GM12878 (cell line): ENCODE results near the gene AGBL3. TPM values are rescaled to one million over a fixed set of nuclear protein-coding genes. Genes with fewer than 3 reads are reported as not detected.

Source experiments
- ATAC-seq: fragments of 200-7000 bp; cut with Tn5 transposase; 3 replicates; pipeline ENCODE4 v1.9.1; 2020; ENCODE audit warnings: mild to moderate bottlenecking, moderate library complexity
- BruUV-seq: library from RNA; stranded (reverse); fragments of 400-500 nt; replicated peaks from 2 replicates; lab custom pipeline; 2021; lab: Mats Ljungman, UMichigan
- CTCF ChIA-PET: fragments of 300-600 bp; sonication (Branson Sonifier 250); formaldehyde crosslinking; extraction: SDS; loops from one replicate; lab custom pipeline; 2021; ENCODE audit warnings: inconsistent platforms; lab: Yijun Ruan, JAX
- POLR2A ChIA-PET: fragments of 350-600 bp; formaldehyde crosslinking; extraction: SDS; loops from one replicate; lab custom pipeline; 2021; ENCODE audit warnings: inconsistent platforms; lab: Charles Lee
- RAD21 ChIA-PET: fragments of 300-600 bp; sonication (Branson Sonifier 250); formaldehyde crosslinking; loops from one replicate; lab custom pipeline; 2023; ENCODE audit warnings: antibody characterized with exemption; ENCODE audit not compliant: unreplicated experiment; lab: Charles Lee
- SMC1A ChIA-PET: fragments of 300-600 bp; sonication (Branson Sonifier 250); formaldehyde crosslinking; loops from one replicate; lab custom pipeline; 2023; ENCODE audit not compliant: unreplicated experiment, uncharacterized antibody; lab: Charles Lee
- DNase-seq: peaks from one replicate; pipeline ENCODE4 v3.0.0-alpha.2; 2011; ENCODE audit warnings: low read depth, low spot score
- FAIRE-seq: peaks from 3 replicates; lab custom pipeline; 2011; peaks lifted over from hg19 to GRCh38; lab: Jason Lieb, UNC
- H2AFZ ChIP-seq: 2 replicates; pipeline ENCODE4 v1.6.0; 2011; ENCODE audit warnings: low read depth, low read length, control low read depth; ENCODE audit not compliant: control insufficient read depth
- H3K27ac ChIP-seq: 2 replicates; pipeline ENCODE4 v1.5.1; 2011; ENCODE audit warnings: control low read depth; ENCODE audit not compliant: control insufficient read depth, insufficient read depth
- H3K27me3 ChIP-seq, 2 experiments: replicated peaks in 1 of 2; 2 replicates each; pipeline versions ENCODE4 v1.6.0 to v1.6.1; 2011; ENCODE audit warnings: low read length in 1 of 2; ENCODE audit not compliant: control insufficient read depth in 2 of 2, insufficient read depth in 2 of 2
- H3K36me3 ChIP-seq, 2 experiments: 2 replicates each; pipeline ENCODE4 v1.5.1; 2011; ENCODE audit warnings: low read length in 1 of 2; ENCODE audit not compliant: control insufficient read depth in 2 of 2, insufficient read depth in 2 of 2
- H3K4me1 ChIP-seq: 2 replicates; pipeline ENCODE4 v1.6.1; 2011; ENCODE audit warnings: mild to moderate bottlenecking, low read length, moderate library complexity, mixed read lengths; ENCODE audit not compliant: control insufficient read depth, insufficient read depth
- H3K4me2 ChIP-seq: 2 replicates; pipeline ENCODE4 v1.6.0; 2011; ENCODE audit warnings: control low read depth; ENCODE audit not compliant: control insufficient read depth, insufficient read depth
- H3K4me3 ChIP-seq: fragments of 200-600 bp; sonication (generic); 2 replicates; pipeline ENCODE4 v1.5.1; 2016
- H3K79me2 ChIP-seq: 2 replicates; pipeline ENCODE4 v1.6.0; 2011; ENCODE audit warnings: low read length; ENCODE audit not compliant: control insufficient read depth, insufficient read depth
- H3K9ac ChIP-seq: 2 replicates; pipeline ENCODE4 v1.8.0; 2011; ENCODE audit warnings: low read length, control low read depth, mixed read lengths; ENCODE audit not compliant: control insufficient read depth, insufficient read depth
- H3K9me3 ChIP-seq: replicated peaks from 3 replicates; pipeline ENCODE4 v1.5.1; 2011; ENCODE audit warnings: mild to moderate bottlenecking, low read length; ENCODE audit not compliant: control insufficient read depth, insufficient read depth
- H4K20me1 ChIP-seq: 2 replicates; pipeline ENCODE4 v1.6.0; 2011; ENCODE audit not compliant: control insufficient read depth, insufficient read depth
- CREM ChIP-seq: IDR thresholded peaks from 2 replicates; pipeline ENCODE4 v1.6.1; 2014; ENCODE audit warnings: antibody characterized with exemption, low read depth
- CTCF ChIP-seq, 3 experiments: IDR thresholded peaks in 2 of 3; conservative IDR thresholded peaks in 1 of 3; 2 replicates each; pipeline ENCODE4 v1.5.1; 2011; ENCODE audit warnings: low read depth in 3 of 3, low read length in 3 of 3, mild to moderate bottlenecking in 3 of 3, control low read depth in 2 of 3, moderate library complexity in 2 of 3, inconsistent platforms in 1 of 3, mixed read lengths in 1 of 3; ENCODE audit not compliant: control insufficient read depth in 2 of 3, insufficient read depth in 1 of 3; ENCODE audit errors: extremely low read depth in 1 of 3
- EP300 ChIP-seq, 2 experiments: fragments of 150-350 bp in 1 of 2; IDR thresholded peaks; 2 replicates each; pipeline ENCODE4 v1.6.1; 2011 to 2012; ENCODE audit warnings: low read depth in 2 of 2, low read length in 2 of 2, borderline replicate concordance in 1 of 2, improper control_type of control experiment in 1 of 2, inconsistent platforms in 1 of 2; ENCODE audit not compliant: control insufficient read depth in 1 of 2
- HDAC6 ChIP-seq: fragments of 200-600 bp; sonication (generic); IDR thresholded peaks from one replicate; pipeline ENCODE4 v1.8.0; 2017; ENCODE audit warnings: antibody characterized with exemption; ENCODE audit not compliant: unreplicated experiment
- JUND ChIP-seq: IDR thresholded peaks from 2 replicates; pipeline ENCODE4 v1.6.1; 2012; ENCODE audit warnings: low read depth, mild to moderate bottlenecking, low read length, improper control_type of control experiment, moderate library complexity
- KLF5 ChIP-seq: fragments of 450-650 bp; IDR thresholded peaks from 2 replicates; pipeline ENCODE4 v1.6.1; 2014; ENCODE audit warnings: mild to moderate bottlenecking; ENCODE audit not compliant: partially characterized antibody
- MYB ChIP-seq: fragments of 150-350 bp; IDR thresholded peaks from 2 replicates; pipeline ENCODE4 v1.6.1; 2014; ENCODE audit warnings: mild to moderate bottlenecking, low read depth, low read length, borderline replicate concordance
- NBN ChIP-seq: fragments of 450-650 bp; IDR thresholded peaks from 2 replicates; pipeline ENCODE4 v1.6.1; 2016
- RBBP5 ChIP-seq: fragments of 200-600 bp; sonication (generic); conservative IDR thresholded peaks from 2 replicates; pipeline ENCODE4 v1.6.1; 2016
- RFX5 ChIP-seq: IDR thresholded peaks from 2 replicates; pipeline ENCODE4 v1.6.1; 2011; ENCODE audit warnings: low read depth, low read length, improper control_type of control experiment
- STAT1 ChIP-seq: fragments of 450-650 bp; conservative IDR thresholded peaks from 2 replicates; pipeline ENCODE4 v1.6.1; 2014; ENCODE audit warnings: antibody characterized with exemption, mild to moderate bottlenecking
- TBL1XR1 ChIP-seq: IDR thresholded peaks from 2 replicates; pipeline ENCODE4 v1.6.1; 2012; ENCODE audit warnings: low read depth, low read length, improper control_type of control experiment
- TCF7 ChIP-seq: IDR thresholded peaks from 2 replicates; pipeline ENCODE4 v1.6.1; 2014; ENCODE audit warnings: antibody characterized with exemption, borderline replicate concordance
- USF1 ChIP-seq: IDR thresholded peaks from 2 replicates; pipeline ENCODE4 v1.6.1; 2011; ENCODE audit warnings: borderline replicate concordance, low read depth, mild to moderate bottlenecking, moderate library complexity, mixed read lengths, low read length; ENCODE audit not compliant: insufficient read depth; ENCODE audit errors: extremely low read length
- WRNIP1 ChIP-seq: IDR thresholded peaks from 2 replicates; pipeline ENCODE4 v1.6.1; 2011; ENCODE audit warnings: low read depth, low read length, improper control_type of control experiment, borderline replicate concordance
- ZNF622 ChIP-seq: fragments of 450-650 bp; IDR thresholded peaks from 2 replicates; pipeline ENCODE4 v1.6.1; 2017; ENCODE audit warnings: mild to moderate bottlenecking, inconsistent platforms
- ZZZ3 ChIP-seq: IDR thresholded peaks from 2 replicates; pipeline ENCODE4 v1.6.1; 2011; ENCODE audit warnings: low read depth; ENCODE audit not compliant: control insufficient read depth, insufficient read length
- WGBS: methylation state at CpG from one replicate; pipeline ENCODE4 v1.1.6; 2016; ENCODE audit warnings: low lambda C conversion rate; ENCODE audit not compliant: insufficient replicate concordance, insufficient coverage; ENCODE audit errors: missing lambda C conversion rate; 5-methylcytosine and 5-hydroxymethylcytosine counted together
- in situ Hi-C: fragments of 300-500 bp; cut with MboI; formaldehyde crosslinking; loops from 9 replicates; pipeline ENCODE4 v1.14.3; 2018; ENCODE audit warnings: mixed read lengths
- intact Hi-C: fragments of 100-400 bp; cut with micrococcal nuclease; formaldehyde crosslinking; loops from one replicate; pipeline ENCODE4 v1.14.2; 2022; ENCODE audit not compliant: unreplicated experiment
- polyA plus RNA-seq, 11 experiments: library from polyadenylated mRNA; depleted of rRNA in 4 of 11; unstranded in 6 of 11; stranded (reverse) in 5 of 11; fragments of >200 nt; fragmentation: Nextera tagmentation in 4 of 11; fragmentation: Illumina TruSeq in 1 of 11; extraction: Ambion mirVana in 4 of 11; extraction: Trizol in 1 of 11; gene quantifications; 1 replicate in 1 of 11; 2 replicates in 10 of 11; pipeline versions ENCODE4 v1.2.1 to v1.2.3, GENCODE V29; 2011 to 2016; ENCODE audit warnings: inconsistent platforms in 2 of 11, missing spikeins in 2 of 11, low read depth in 1 of 11
- total RNA-seq, 4 experiments: library from RNA; depleted of rRNA in 3 of 4; stranded (reverse); fragments of >200 nt in 3 of 4; fragmentation: Illumina TruSeq in 1 of 4; extraction: Trizol in 1 of 4; gene quantifications; 2 replicates each; pipeline versions ENCODE4 v1.2.1 to v1.2.3, GENCODE V29; 2013 to 2021

The AGBL3 gene
- total and polyA plus RNA-seq, 10 of the 15 experiments (the other 5 are each of a cell fraction or from before 2014, with no cell fraction given): 0.82 to 12.4 (median 3.7) TPM

- no peak for TF ChIP-seq CTCF (IDR thresholded peaks at IDR 0.05 in 2 of 3, conservative IDR thresholded peaks at IDR 0.05 in 1 of 3; ENCODE audit: control insufficient read depth in 2 of 3, extremely low read depth in 1 of 3, insufficient read depth in 1 of 3, low read depth in 3 of 3, low read length in 3 of 3)
Measured at GRCh38 chr7:135091717-135092116, 105.4 kb downstream of the AGBL3 start (continued).

- ChIA-PET RAD21 (interaction anchor here (0.6 kb wide), 1 partner anchor 58 kb away, joined by 4 read pairs; no protein-coding TSS in a partner anchor), SMC1A (interaction anchor here (0.8 to 1.9 kb wide), 5 partner anchors 12 to 107 kb away, joined by 3 to 6 read pairs (median 4); partner anchors contain the start of gene TMEM140), POLR2A (interaction anchor here (0.9 kb wide), 1 partner anchor 53 kb away, joined by 5 read pairs; the partner anchor contains the start of gene TMEM140), CTCF (interaction anchor here (1.4 to 1.7 kb wide), 3 partner anchors 11 to 37 kb away, joined by 4 to 5 read pairs (median 4); no protein-coding TSS in a partner anchor)
- no peak for ATAC-seq
- Histone ChIP-seq H3K27me3 (no peaks in the 10 kb centered on the region), H3K4me3 (no peak overlapping the region), H4K20me1 (no peaks in the 10 kb centered on the region), H2AFZ (no peak overlapping the region), H3K4me2 (no peak overlapping the region), H3K79me2 (no peaks in the 10 kb centered on the region), H3K27ac (no peak overlapping the region), H3K9me3 (no peaks in the 10 kb centered on the region; the same call in 2 of the 3 replicates), H3K36me3 (no peaks in the 10 kb centered on the region), H3K9ac (no peak overlapping the region), H3K4me1 (no peaks in the 10 kb centered on the region)
- no TSS peak for BruUV-seq
- WGBS: 100% methylated on average over 2 of the region's 2 CpGs
- in situ Hi-C loops: no loop called here
- no peak for TF ChIP-seq TBL1XR1
- no peak for TF ChIP-seq USF1
- no peak for TF ChIP-seq HDAC6
- TF ChIP-seq ZZZ3: no peak
- no peak for TF ChIP-seq ZNF622
- TF ChIP-seq CREM: no peak
- no peak for TF ChIP-seq STAT1
- TF ChIP-seq MYB: no peak
- TF ChIP-seq EP300 (IDR thresholded peaks at IDR 0.05; ENCODE audit: borderline replicate concordance in 1 of 2, control insufficient read depth in 1 of 2, low read depth in 2 of 2, low read length in 2 of 2): no peak
- no peak for TF ChIP-seq RBBP5
- TF ChIP-seq WRNIP1: no peak
- TF ChIP-seq NBN: no peak
- no peak for TF ChIP-seq KLF5
- TF ChIP-seq RFX5: no peak
- TF ChIP-seq JUND: no peak
- no peak for TF ChIP-seq TCF7
- no peak for DNase-seq
- intact Hi-C loops: no loop called here
- FAIRE-seq: no peak
Measured at GRCh38 chr7:135094472-135095237, 108.3 kb downstream of the AGBL3 start.
